HepG2 (cell line): ENCODE results near the gene HMGN1. TPM values are rescaled to one million over a fixed set of nuclear protein-coding genes. Genes with fewer than 3 reads are reported as not detected.

Experiments
- CENPT ChIP-seq: sonication (generic); formaldehyde crosslinking; IDR thresholded peaks from 2 replicates; pipeline ENCODE4 v1.8.0; 2022; ENCODE audit warnings: low read depth, mild to moderate bottlenecking, moderate library complexity, missing genetic modification reagents
- MEIS2 ChIP-seq: sonication (generic); formaldehyde crosslinking; IDR thresholded peaks from 2 replicates; pipeline ENCODE4 v1.9.0; 2021; ENCODE audit warnings: mild to moderate bottlenecking, missing genetic modification reagents
- MTF2 ChIP-seq: sonication (generic); formaldehyde crosslinking; IDR thresholded peaks from 2 replicates; pipeline ENCODE4 v1.5.0; 2020; ENCODE audit warnings: missing genetic modification reagents, borderline replicate concordance
- NFYC ChIP-seq: IDR thresholded peaks from 2 replicates; pipeline ENCODE4 v1.6.1; 2016; ENCODE audit warnings: missing genetic modification reagents, missing compliant biosample characterization
- NR3C1 ChIP-seq: sonication (generic); formaldehyde crosslinking; IDR thresholded peaks from 2 replicates; pipeline ENCODE4 v1.4.0; 2020; ENCODE audit warnings: missing genetic modification reagents
- THAP11 ChIP-seq: IDR thresholded peaks from 2 replicates; pipeline ENCODE4 v1.6.1; 2016; ENCODE audit warnings: missing biosample characterization, missing genetic modification reagents
- TP53 ChIP-seq: sonication (generic); formaldehyde crosslinking; conservative IDR thresholded peaks from 2 replicates; pipeline ENCODE4 v1.4.0; 2020; ENCODE audit warnings: missing genetic modification reagents
- TRIM22 ChIP-seq: fragments of 450-650 bp; IDR thresholded peaks from 2 replicates; pipeline ENCODE4 v1.6.1; 2017
- ZBTB7A ChIP-seq: sonication (generic); formaldehyde crosslinking; IDR thresholded peaks from 2 replicates; pipeline ENCODE4 v1.8.0; 2022; ENCODE audit warnings: mild to moderate bottlenecking, missing genetic modification reagents
- ZFP36L1 ChIP-seq: sonication (generic); formaldehyde crosslinking; IDR thresholded peaks from 2 replicates; pipeline ENCODE4 v1.8.0; 2022; ENCODE audit warnings: mild to moderate bottlenecking, missing genetic modification reagents, moderate library complexity
- ZGPAT ChIP-seq: IDR thresholded peaks from 2 replicates; pipeline ENCODE4 v1.6.1; 2016; ENCODE audit warnings: mild to moderate bottlenecking
- ZMYM3 ChIP-seq: sonication (generic); formaldehyde crosslinking; IDR thresholded peaks from 2 replicates; pipeline ENCODE4 v1.5.1; 2020; ENCODE audit warnings: mild to moderate bottlenecking, missing genetic modification reagents
- ZNF207 ChIP-seq: fragments of 450-650 bp; IDR thresholded peaks from 2 replicates; pipeline ENCODE4 v1.6.1; 2016; ENCODE audit warnings: antibody characterized with exemption, borderline replicate concordance
- ZNF326 ChIP-seq: sonication (generic); formaldehyde crosslinking; IDR thresholded peaks from 2 replicates; pipeline ENCODE4 v1.4.0; 2020; ENCODE audit warnings: missing genetic modification reagents, borderline replicate concordance
- ZNF446 ChIP-seq: sonication (generic); formaldehyde crosslinking; IDR thresholded peaks from 2 replicates; pipeline ENCODE4 v1.5.0; 2020; ENCODE audit warnings: mild to moderate bottlenecking, missing genetic modification reagents
- ZNF496 ChIP-seq: sonication (generic); formaldehyde crosslinking; IDR thresholded peaks from 2 replicates; pipeline ENCODE4 v1.8.1; 2023; ENCODE audit warnings: mild to moderate bottlenecking, moderate library complexity, missing genetic modification reagents; ENCODE audit not compliant: insufficient replicate concordance
- ZNF576 ChIP-seq: sonication (generic); formaldehyde crosslinking; IDR thresholded peaks from 2 replicates; pipeline ENCODE4 v1.4.0; 2020; ENCODE audit warnings: mild to moderate bottlenecking, missing genetic modification reagents
- ZNF607 ChIP-seq: sonication (generic); formaldehyde crosslinking; IDR thresholded peaks from 2 replicates; pipeline ENCODE4 v1.5.1; 2020; ENCODE audit warnings: missing genetic modification reagents, mild to moderate bottlenecking, borderline replicate concordance
- ZNF670 ChIP-seq: sonication (generic); formaldehyde crosslinking; IDR thresholded peaks from 2 replicates; pipeline ENCODE4 v1.8.0; 2022; ENCODE audit warnings: mild to moderate bottlenecking, missing genetic modification reagents, borderline replicate concordance
- ZNF691 ChIP-seq: sonication (generic); formaldehyde crosslinking; IDR thresholded peaks from 2 replicates; pipeline ENCODE4 v1.4.0; 2020; ENCODE audit warnings: missing genetic modification reagents, low read depth, mild to moderate bottlenecking, borderline replicate concordance
- ZNF7 ChIP-seq: IDR thresholded peaks from 2 replicates; pipeline ENCODE4 v1.6.1; 2016; ENCODE audit warnings: missing biosample characterization, missing genetic modification reagents
- ZNF766 ChIP-seq: sonication (generic); formaldehyde crosslinking; IDR thresholded peaks from 2 replicates; pipeline ENCODE4 v1.5.0; 2020; ENCODE audit warnings: missing genetic modification reagents, borderline replicate concordance
- polyA plus RNA-seq, 8 experiments: library from polyadenylated mRNA; depleted of rRNA in 3 of 8; stranded (reverse) in 7 of 8; unstranded in 1 of 8; fragments of >200 nt; fragmentation: Illumina TruSeq in 4 of 8; extraction: Trizol in 4 of 8; gene quantifications; 2 replicates each; pipeline versions ENCODE4 v1.2.1 to v1.2.3, GENCODE V29; 2011 to 2016; ENCODE audit warnings: low read depth in 4 of 8, missing spikeins in 1 of 8, mixed read lengths in 1 of 8; ENCODE audit not compliant: insufficient read depth in 1 of 8
- total RNA-seq, 5 experiments: library from RNA; depleted of rRNA; stranded (reverse); fragments of >200 nt; fragmentation: Illumina TruSeq; extraction: Trizol; gene quantifications; 2 replicates each; pipeline ENCODE4 v1.2.3, GENCODE V29; 2016; ENCODE audit warnings: low read depth in 1 of 5
- TF ChIP-seq, protein P1 (sequence below): sonication (generic); formaldehyde crosslinking; IDR thresholded peaks from 2 replicates; pipeline ENCODE4 v1.5.1; 2020; ENCODE audit warnings: missing genetic modification reagents, mild to moderate bottlenecking, borderline replicate concordance

HMGN1 gene
- total and polyA plus RNA-seq, 2 of the 13 experiments (the other 11 are each of a cell fraction or from before 2014, with no cell fraction given): 104 to 286 TPM

DNA sequence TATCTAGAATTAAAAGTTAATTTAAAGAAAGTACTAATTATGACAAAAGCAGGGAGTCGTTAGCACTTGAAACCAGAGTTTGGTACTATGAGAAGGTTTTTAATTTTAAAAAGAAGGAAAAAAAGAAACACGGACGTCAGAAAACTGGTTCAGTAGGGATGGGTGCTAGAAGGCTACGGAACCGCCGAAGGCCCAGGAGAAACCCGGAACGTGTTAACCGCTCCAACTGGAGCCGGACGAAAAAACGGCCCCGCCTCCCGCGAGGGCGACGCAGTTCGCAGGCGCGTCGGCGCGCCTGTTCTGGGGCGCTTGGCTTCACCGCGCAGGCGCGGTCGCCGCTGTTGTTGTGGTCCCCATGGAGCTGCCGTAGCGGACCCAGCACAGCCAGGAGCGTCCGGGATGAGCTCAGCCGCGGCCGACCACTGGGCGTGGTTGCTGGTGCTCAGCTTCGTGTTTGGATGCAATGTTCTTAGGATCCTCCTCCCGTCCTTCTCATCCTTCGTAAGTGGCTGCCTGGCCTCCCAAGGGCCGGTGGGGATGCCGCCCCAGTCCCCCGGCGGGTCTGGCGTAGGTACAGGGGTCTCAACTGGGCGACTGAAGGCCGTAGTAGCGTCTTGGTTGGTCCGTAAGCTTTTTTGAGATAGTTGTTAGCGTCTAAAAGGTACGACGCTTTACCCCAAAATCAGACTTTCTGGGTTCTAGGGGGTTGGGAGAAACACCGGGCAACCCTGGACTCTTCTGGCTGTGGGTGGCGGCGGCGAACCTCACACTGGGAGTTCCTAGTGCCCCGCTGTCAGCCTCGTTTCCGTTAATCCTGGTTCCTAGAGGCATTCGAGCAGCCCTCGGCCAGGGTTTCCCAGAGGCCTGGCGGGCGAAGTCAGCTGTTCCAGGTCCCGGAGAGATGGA lies 31.4 kb upstream of the HMGN1 start (continued):
- peak; percentile 37; the same call in 1 of the 2 replicates for TF ChIP-seq ZNF691 (CRISPR knock-in tag)
- no peak for TF ChIP-seq CENPT
- no peak for TF ChIP-seq NFYC (CRISPR knock-in tag)
- no peak for TF ChIP-seq ZBTB7A
- no peak for TF ChIP-seq TRIM22
- TF ChIP-seq MEIS2 (CRISPR knock-in tag): 0 out of 2 replicates have a peak, but pooled peaks have one; percentile 33
- TF ChIP-seq ZNF446: peak; percentile 48; the same call in 1 of the 2 replicates
- peak; percentile 50; the same call in 1 of the 2 replicates for TF ChIP-seq THAP11
- TF ChIP-seq ZGPAT (CRISPR knock-in tag): peak; percentile 38; the same call in 1 of the 2 replicates
- no peak for TF ChIP-seq ZNF670 (CRISPR knock-in tag)
- no peak for TF ChIP-seq ZFP36L1 (CRISPR knock-in tag)
- no peak for TF ChIP-seq NR3C1 (CRISPR knock-in tag)
- TF ChIP-seq ZNF766 (CRISPR knock-in tag): no peak
- no peak for TF ChIP-seq TP53 (CRISPR knock-in tag)
- TF ChIP-seq ZNF576: no peak
- no peak for TF ChIP-seq ZNF496 (CRISPR knock-in tag)
- no peak for TF ChIP-seq MTF2
- TF ChIP-seq, protein P1, sequence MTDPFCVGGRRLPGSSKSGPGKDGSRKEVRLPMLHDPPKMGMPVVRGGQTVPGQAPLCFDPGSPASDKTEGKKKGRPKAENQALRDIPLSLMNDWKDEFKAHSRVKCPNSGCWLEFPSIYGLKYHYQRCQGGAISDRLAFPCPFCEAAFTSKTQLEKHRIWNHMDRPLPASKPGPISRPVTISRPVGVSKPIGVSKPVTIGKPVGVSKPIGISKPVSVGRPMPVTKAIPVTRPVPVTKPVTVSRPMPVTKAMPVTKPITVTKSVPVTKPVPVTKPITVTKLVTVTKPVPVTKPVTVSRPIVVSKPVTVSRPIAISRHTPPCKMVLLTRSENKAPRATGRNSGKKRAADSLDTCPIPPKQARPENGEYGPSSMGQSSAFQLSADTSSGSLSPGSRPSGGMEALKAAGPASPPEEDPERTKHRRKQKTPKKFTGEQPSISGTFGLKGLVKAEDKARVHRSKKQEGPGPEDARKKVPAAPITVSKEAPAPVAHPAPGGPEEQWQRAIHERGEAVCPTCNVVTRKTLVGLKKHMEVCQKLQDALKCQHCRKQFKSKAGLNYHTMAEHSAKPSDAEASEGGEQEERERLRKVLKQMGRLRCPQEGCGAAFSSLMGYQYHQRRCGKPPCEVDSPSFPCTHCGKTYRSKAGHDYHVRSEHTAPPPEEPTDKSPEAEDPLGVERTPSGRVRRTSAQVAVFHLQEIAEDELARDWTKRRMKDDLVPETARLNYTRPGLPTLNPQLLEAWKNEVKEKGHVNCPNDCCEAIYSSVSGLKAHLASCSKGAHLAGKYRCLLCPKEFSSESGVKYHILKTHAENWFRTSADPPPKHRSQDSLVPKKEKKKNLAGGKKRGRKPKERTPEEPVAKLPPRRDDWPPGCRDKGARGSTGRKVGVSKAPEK (CRISPR knock-in tag): no peak
- TF ChIP-seq ZNF7 (CRISPR knock-in tag): no peak
- TF ChIP-seq ZMYM3 (CRISPR knock-in tag): no peak
- TF ChIP-seq ZNF607 (CRISPR knock-in tag): no peak
- no peak for TF ChIP-seq ZNF326 (CRISPR knock-in tag)
- no peak for TF ChIP-seq ZNF207
